PC-9 (cell line): Measurements from ENCODE around the gene OXSR1. TPM values are rescaled to one million over a fixed set of nuclear protein-coding genes. Genes with fewer than 3 reads are reported as not detected.
"Not testable (repeated sequence)": the region's sequence is repeated elsewhere in the genome, so short reads cannot be mapped to it uniquely, and the experiment has no call there.

Experiments
- BruUV-seq: library from RNA; stranded (reverse); fragments of 400-500 nt; replicated peaks from 2 replicates; lab custom pipeline; 2021; lab: Mats Ljungman, UMichigan
- CTCF ChIA-PET: fragments of 300-600 bp; sonication (Branson Sonifier 250); formaldehyde crosslinking; loops from one replicate; lab custom pipeline; 2022; ENCODE audit warnings: antibody characterized with exemption; lab: Charles Lee
- POLR2A ChIA-PET: fragments of 300-600 bp; sonication (Branson Sonifier 250); formaldehyde crosslinking; loops from one replicate; lab custom pipeline; 2022; ENCODE audit warnings: antibody characterized with exemption; ENCODE audit not compliant: unreplicated experiment; lab: Charles Lee
- DNase-seq, 2 experiments: peaks; one replicate each; pipeline versions ENCODE4 v3.0.0 to v3.0.0-alpha.2; 2015 to 2022; ENCODE audit warnings: mixed read lengths in 1 of 2
- H2AFZ ChIP-seq: fragments of 200-600 bp; sonication (generic); 2 replicates; pipeline ENCODE4 v1.8.1; 2017; ENCODE audit warnings: antibody characterized with exemption
- H3F3A ChIP-seq: fragments of 200-600 bp; sonication (generic); 2 replicates; pipeline ENCODE4 v1.8.1; 2017; ENCODE audit warnings: antibody characterized with exemption, mild to moderate bottlenecking, low read depth; ENCODE audit not compliant: insufficient read depth
- H3K27ac ChIP-seq: fragments of 200-600 bp; sonication (generic); 2 replicates; pipeline ENCODE4 v1.6.1; 2016; ENCODE audit warnings: mixed run types
- H3K27me3 ChIP-seq: fragments of 200-600 bp; sonication (generic); 2 replicates; pipeline ENCODE4 v1.6.1; 2016; ENCODE audit warnings: low read depth, mixed run types; ENCODE audit not compliant: insufficient read depth
- H3K36me3 ChIP-seq: fragments of 200-600 bp; sonication (generic); 2 replicates; pipeline ENCODE4 v1.6.1; 2016; ENCODE audit warnings: low read depth, mixed run types
- H3K4me1 ChIP-seq: fragments of 200-600 bp; sonication (generic); replicated peaks from 2 replicates; pipeline ENCODE4 v1.6.1; 2016; ENCODE audit warnings: mixed run types; ENCODE audit not compliant: insufficient read depth
- H3K4me2 ChIP-seq: fragments of 200-600 bp; sonication (generic); 2 replicates; pipeline ENCODE4 v1.6.1; 2017; ENCODE audit warnings: mixed run types
- H3K4me3 ChIP-seq: fragments of 200-600 bp; sonication (generic); 2 replicates; pipeline ENCODE4 v1.6.1; 2016; ENCODE audit warnings: mixed run types
- H3K79me2 ChIP-seq: fragments of 200-600 bp; sonication (generic); 2 replicates; pipeline ENCODE4 v1.6.1; 2017; ENCODE audit warnings: low read depth, mixed run types
- H3K9me2 ChIP-seq: fragments of 200-600 bp; sonication (generic); 2 replicates; pipeline ENCODE4 v1.8.1; 2017; ENCODE audit warnings: mild to moderate bottlenecking; ENCODE audit not compliant: insufficient read depth
- H3K9me3 ChIP-seq: fragments of 200-600 bp; sonication (generic); 2 replicates; pipeline ENCODE4 v1.8.1; 2016; ENCODE audit warnings: low read depth; ENCODE audit not compliant: insufficient read depth
- H4K20me1 ChIP-seq: fragments of 200-600 bp; sonication (generic); 2 replicates; pipeline ENCODE4 v1.8.1; 2017; ENCODE audit not compliant: insufficient read depth
- CTCF ChIP-seq: fragments of 200-600 bp; sonication (generic); conservative IDR thresholded peaks from 2 replicates; pipeline ENCODE4 v1.6.1; 2017; ENCODE audit warnings: mixed run types, antibody characterized with exemption, mild to moderate bottlenecking, moderate library complexity
- EZH2 ChIP-seq: fragments of 200-600 bp; sonication (generic); IDR thresholded peaks from 2 replicates; pipeline ENCODE4 v1.8.0; 2017; ENCODE audit warnings: antibody characterized with exemption, low read depth
- intact Hi-C: fragments of 100-400 bp; cut with micrococcal nuclease; formaldehyde crosslinking; loops from one replicate; pipeline ENCODE4 v1.10.0; 2022; ENCODE audit not compliant: unreplicated experiment
- total RNA-seq: library from RNA; stranded (reverse); gene quantifications from 2 replicates; pipeline ENCODE4 v1.2.3, GENCODE V29; 2021

OXSR1 gene
- total RNA-seq, 1 experiment from 2014 or later, result 54.3 TPM

GRCh38 chr3:38190481-38190881 lies 25.1 kb downstream of the OXSR1 start:
- Histone ChIP-seq H3K4me3 (no peak overlapping the region), H3K79me2 (peaks cover 16% of the 10 kb centered on the region; the same call in 1 of the 2 replicates), H3K4me2 (no peak overlapping the region), H3F3A (no peaks in the 10 kb centered on the region; the same call in none of the 2 replicates), H3K4me1 (no peaks in the 10 kb centered on the region), H3K9me2 (no peaks in the 10 kb centered on the region), H2AFZ (no peak overlapping the region), H3K9me3 (no peaks in the 10 kb centered on the region), H3K27ac (no peak overlapping the region), H3K27me3 (no peaks in the 10 kb centered on the region), H3K36me3 (peaks cover 13% of the 10 kb centered on the region; the same call in 1 of the 2 replicates), H4K20me1 (0 out of 2 replicates have a peak, but pooled peaks cover 4% of the 10 kb centered on the region)
- POLR2A ChIA-PET, result no interaction called here
- intact Hi-C loops, result no loop called here
- no peak for DNase-seq
- no TSS peak for BruUV-seq
- CTCF ChIA-PET, result no interaction called here
- TF ChIP-seq CTCF, result no peak
- TF ChIP-seq EZH2, result no peak

- POLR2A ChIA-PET, H3K4me2 ChIP-seq, CTCF ChIA-PET, intact Hi-C loops, H2AFZ ChIP-seq, DNase-seq, H3K27me3 ChIP-seq, H3K9me3 ChIP-seq, BruUV-seq, H3K4me3 ChIP-seq, H3K4me1 ChIP-seq, H3F3A ChIP-seq, H3K27ac ChIP-seq, H3K9me2 ChIP-seq: not testable (repeated sequence)
- Histone ChIP-seq H3K79me2 (peaks cover 27% of the 10 kb centered on the region), H3K36me3 (peaks cover 12% of the 10 kb centered on the region), H4K20me1 (peaks cover 11% of the 10 kb centered on the region)
Measured at GRCh38 chr3:38202931-38203330, 37.6 kb downstream of the OXSR1 start.

- intact Hi-C loops, result no loop called here
- TF ChIP-seq EZH2, result no peak
- TF ChIP-seq CTCF, result no peak
- no peak overlapping the region for H3K27ac ChIP-seq
- ChIA-PET POLR2A (interaction anchor here (0.6 to 0.7 kb wide), 2 partner anchors 23 to 67 kb away, joined by 5 to 7 read pairs; partner anchors contain the start of gene ACAA1), CTCF (no interaction called here)
- peaks cover 16% of the 10 kb centered on the region for H4K20me1 ChIP-seq
- no peaks in the 10 kb centered on the region for H3F3A ChIP-seq
- no TSS peak for BruUV-seq
- peaks cover 7% of the 10 kb centered on the region for H3K36me3 ChIP-seq
- H3K4me1 ChIP-seq, result no peaks in the 10 kb centered on the region
- H3K4me2 ChIP-seq, result no peak overlapping the region
- no peak overlapping the region for H3K4me3 ChIP-seq
- H3K79me2 ChIP-seq, result peaks cover 27% of the 10 kb centered on the region
- no peak overlapping the region for H2AFZ ChIP-seq
- no peak for DNase-seq
- H3K9me3 ChIP-seq, result no peaks in the 10 kb centered on the region
- H3K9me2 ChIP-seq, result no peaks in the 10 kb centered on the region
- H3K27me3 ChIP-seq, result no peaks in the 10 kb centered on the region
Measured at GRCh38 chr3:38203690-38204089, 38.4 kb downstream of the OXSR1 start.
